Fibroblast of gingiva (primary cell): Measurements from ENCODE around the gene RPL26.

ENCODE experiments used
- DNase-seq: peaks from one replicate; pipeline ENCODE4 v3.0.0-alpha.2; 2011; ENCODE audit warnings: low read depth

The RPL26 gene

GRCh38 chr17:8383143-8383822 lies at the start of gene RPL26:
RPL26 (minus strand) TSS chr17:8383193; CDS start chr17:8382310, 883 bp downstream.
- DNase-seq = peak; percentile 98

- peak; percentile 52 for DNase-seq
These were observed 48.0 kb upstream of the RPL26 start for GRCh38 chr17:8430966-8431365.

- no peak for DNase-seq
These were observed 43.8 kb upstream of the RPL26 start for GRCh38 chr17:8426802-8427201.

GRCh38 chr17:8426094-8426720 lies 43.2 kb upstream of the RPL26 start:
- DNase-seq = no peak

- DNase-seq = peak; percentile 75
These were observed 38.6 kb upstream of the RPL26 start for GRCh38 chr17:8421571-8421970.

- DNase-seq = peak; percentile 64
These were observed 37.3 kb upstream of the RPL26 start for GRCh38 chr17:8420041-8420934.

- DNase-seq = no peak
These were observed 36.3 kb upstream of the RPL26 start for GRCh38 chr17:8419305-8419704.

- DNase-seq = no peak
These were observed 35.5 kb upstream of the RPL26 start for GRCh38 chr17:8418471-8418870.

- DNase-seq = no peak
These were observed 34.8 kb upstream of the RPL26 start for GRCh38 chr17:8417806-8418205.

GRCh38 chr17:8413938-8414337 lies 30.9 kb upstream of the RPL26 start:
- DNase-seq = no peak

GRCh38 chr17:8413328-8413727 lies 30.3 kb upstream of the RPL26 start:
- DNase-seq = no peak

- no peak for DNase-seq
These were observed 29.1 kb upstream of the RPL26 start for GRCh38 chr17:8412089-8412488.

GRCh38 chr17:8410883-8411238 lies 27.9 kb upstream of the RPL26 start:
- DNase-seq = no peak

GRCh38 chr17:8409966-8410882 lies 27.2 kb upstream of the RPL26 start:
- DNase-seq = peak; percentile 78

GRCh38 chr17:8408371-8408770 lies 25.4 kb upstream of the RPL26 start:
- DNase-seq = no peak

- no peak for DNase-seq
These were observed 23.2 kb upstream of the RPL26 start for GRCh38 chr17:8406174-8406573.

- DNase-seq = no peak
These were observed 22.6 kb upstream of the RPL26 start for GRCh38 chr17:8405499-8406016.

GRCh38 chr17:8402921-8403536 lies 20.0 kb upstream of the RPL26 start:
- DNase-seq = no peak

GRCh38 chr17:8401107-8401506 lies 18.1 kb upstream of the RPL26 start:
- no peak for DNase-seq

- DNase-seq = no peak
These were observed 16.0 kb upstream of the RPL26 start for GRCh38 chr17:8398980-8399379.

GRCh38 chr17:8397636-8398035 lies 14.6 kb upstream of the RPL26 start, which contains the start of gene RNF222:
RNF222 (minus strand) TSS chr17:8397827; CDS start chr17:8393461, 4,366 bp downstream.
- DNase-seq = no peak
